ENCODE measurements around the gene TMEM220.
A peak's percentile ranks its signal among the peaks of the same experiment; 100 is the strongest.
"Not testable (repeated sequence)": the region's sequence is repeated elsewhere in the genome, so short reads cannot be mapped to it uniquely, and the experiment has no call there.

Gene TMEM220

GRCh38 chr17:10738521-10739258 is 8.9 kb upstream of the TMEM220 start:
- TF ChIP-seq CTCF (conservative IDR thresholded peaks at IDR 0.05; ENCODE audit: low read depth, low read length), result no peak
- H3K4me3 ChIP-seq (ENCODE audit: low read length), result no peak overlapping the region
- DNase-seq (ENCODE audit: low read depth), result no peak

GRCh38 chr17:10737736-10738135 is 7.9 kb upstream of the TMEM220 start:
- DNase-seq (ENCODE audit: low read depth), result no peak
- H3K4me3 ChIP-seq (ENCODE audit: low read length), result no peak overlapping the region
- no peak for TF ChIP-seq CTCF (conservative IDR thresholded peaks at IDR 0.05; ENCODE audit: low read depth, low read length)

GRCh38 chr17:10737168-10737622 is 7.4 kb upstream of the TMEM220 start:
- TF ChIP-seq CTCF (conservative IDR thresholded peaks at IDR 0.05; ENCODE audit: low read depth, low read length), result peak; percentile 85
- no peak for DNase-seq (ENCODE audit: low read depth)
- no peak overlapping the region for H3K4me3 ChIP-seq (ENCODE audit: low read length)

GRCh38 chr17:10735821-10736220 is 6.0 kb upstream of the TMEM220 start:
- H3K4me3 ChIP-seq (ENCODE audit: low read length), result no peak overlapping the region
- TF ChIP-seq CTCF (conservative IDR thresholded peaks at IDR 0.05; ENCODE audit: low read depth, low read length), result no peak
- DNase-seq (ENCODE audit: low read depth), result no peak

- no peak for TF ChIP-seq CTCF (conservative IDR thresholded peaks at IDR 0.05; ENCODE audit: low read depth, low read length)
- DNase-seq (ENCODE audit: low read depth), result no peak
- H3K4me3 ChIP-seq (ENCODE audit: low read length), result no peak overlapping the region
Measured at GRCh38 chr17:10735251-10735650, 5.4 kb upstream of the TMEM220 start.

GRCh38 chr17:10733666-10734065 is 3.8 kb upstream of the TMEM220 start:
- no peak overlapping the region for H3K4me3 ChIP-seq (ENCODE audit: low read length)
- DNase-seq (ENCODE audit: low read depth), result no peak
- TF ChIP-seq CTCF (conservative IDR thresholded peaks at IDR 0.05; ENCODE audit: low read depth, low read length), result no peak

GRCh38 chr17:10732121-10732520 is 2.3 kb upstream of the TMEM220 start:
- H3K4me3 ChIP-seq (ENCODE audit: low read length); DNase-seq (ENCODE audit: low read depth): not testable (repeated sequence)

Measured in retinal pigment epithelial cell (primary cell).